K562 treated with DMSO at 1 percent for 12 hours (cell line): ENCODE results near the gene KRTAP29-1. TPM values are rescaled to one million over a fixed set of nuclear protein-coding genes. Genes with fewer than 3 reads are reported as not detected.

ENCODE experiments used
- total RNA-seq: library from RNA; unstranded; fragments of 300-600 nt; gene quantifications from 2 replicates; pipeline ENCODE4 v1.2.3, GENCODE V29; 2022; ENCODE audit not compliant: insufficient read depth

The KRTAP29-1 gene
- total RNA-seq = not detected in 2 replicates

GRCh38 chr17:41301916-41302901, at the start of gene KRTAP29-1:
TSS of gene KRTAP29-1 (minus strand) at chr17:41302851. CDS start at chr17:41302851, 0 bp downstream.

GRCh38 chr17:41350381-41350878, 47.8 kb upstream of the KRTAP29-1 start, which contains the start of gene KRT33A:
TSS of gene KRT33A (minus strand) at chr17:41350828. CDS start at chr17:41350767, 61 bp downstream.

DNA sequence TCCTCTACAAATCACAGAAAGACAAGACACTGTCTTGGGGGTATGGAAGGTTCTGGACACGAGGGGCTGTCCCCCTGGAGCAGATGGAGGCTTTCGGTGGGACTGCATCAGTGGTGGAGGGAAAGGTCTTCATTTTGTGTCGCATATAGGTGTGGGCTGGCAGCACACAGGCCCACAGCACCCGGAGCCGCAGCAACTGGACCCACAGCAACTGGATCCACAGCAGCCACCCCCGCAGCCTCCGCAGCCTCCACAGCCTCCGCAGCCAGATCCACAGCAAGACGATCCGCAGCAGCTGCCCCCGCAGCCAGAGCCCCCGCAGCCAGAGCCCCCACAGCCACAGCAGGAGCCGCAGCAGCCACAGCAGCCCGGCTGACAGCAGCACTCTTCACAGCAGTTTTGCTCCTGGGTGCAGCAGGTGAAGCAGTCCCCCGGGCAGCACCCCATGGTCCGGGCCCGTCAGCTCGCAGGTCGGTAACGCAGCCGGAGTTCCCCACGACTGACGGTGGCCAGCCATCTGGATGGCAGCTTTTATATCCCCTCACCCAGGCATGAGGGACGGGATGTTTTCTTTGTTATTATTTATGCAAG, 12.6 kb upstream of the KRTAP29-1 start, which contains the start of gene KRTAP17-1:
TSS of gene KRTAP17-1 (minus strand) at position 507 of the 591 bp plus-strand sequence. CDS start at position 447, 60 bp downstream.

DNA sequence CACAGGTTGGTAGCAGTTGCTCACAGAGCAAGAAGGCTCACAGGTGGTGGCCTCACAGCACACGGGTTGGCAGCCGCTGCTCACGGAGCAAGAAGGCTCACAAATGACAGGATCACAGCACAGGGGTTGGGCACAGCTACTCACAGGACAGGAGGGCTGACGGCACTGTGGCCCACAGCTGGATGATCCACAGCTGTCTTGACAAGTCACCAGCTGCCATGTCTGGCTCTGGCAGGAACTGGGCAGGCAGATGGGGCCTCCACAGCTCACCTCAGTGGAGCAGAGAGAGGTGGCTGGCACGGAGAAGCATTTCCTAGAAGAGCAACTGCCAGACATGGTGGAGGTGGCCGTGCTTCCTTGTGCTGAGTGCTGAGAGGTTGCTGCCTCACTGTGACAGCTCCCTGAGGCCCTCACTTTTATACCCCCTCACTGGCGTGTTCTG, 6.3 kb upstream of the KRTAP29-1 start, which contains the start of gene KRTAP16-1:
TSS of gene KRTAP16-1 (minus strand) at position 392 of the 442 bp plus-strand sequence. CDS start at position 336, 56 bp downstream.

DNA sequence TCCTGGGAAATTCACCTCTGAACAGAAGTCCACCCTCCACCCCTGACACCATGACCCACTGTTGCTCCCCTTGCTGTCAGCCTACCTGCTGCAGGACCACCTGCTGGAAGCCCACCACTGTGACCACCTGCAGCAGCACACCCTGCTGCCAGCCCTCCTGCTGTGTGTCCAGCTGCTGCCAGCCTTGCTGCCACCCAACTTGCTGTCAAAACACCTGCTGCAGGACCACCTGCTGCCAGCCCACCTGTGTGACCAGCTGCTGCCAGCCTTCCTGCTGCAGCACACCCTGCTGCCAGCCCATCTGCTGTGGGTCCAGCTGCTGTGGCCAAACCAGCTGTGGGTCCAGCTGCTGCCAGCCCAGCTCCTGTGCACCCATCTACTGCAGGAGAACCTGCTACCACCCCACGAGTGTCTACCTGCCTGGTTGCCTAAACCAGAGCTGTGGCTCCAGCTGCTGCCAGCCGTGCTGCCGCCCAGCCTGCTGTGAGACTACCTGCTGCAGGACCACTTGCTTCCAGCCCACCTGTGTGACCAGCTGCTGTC, 26.9 kb downstream of the KRTAP29-1 start, which contains the start of gene KRTAP9-7:
TSS of gene KRTAP9-7 (plus strand) at position 51 of the 543 bp plus-strand sequence. CDS start at position 51, 0 bp downstream.

DNA sequence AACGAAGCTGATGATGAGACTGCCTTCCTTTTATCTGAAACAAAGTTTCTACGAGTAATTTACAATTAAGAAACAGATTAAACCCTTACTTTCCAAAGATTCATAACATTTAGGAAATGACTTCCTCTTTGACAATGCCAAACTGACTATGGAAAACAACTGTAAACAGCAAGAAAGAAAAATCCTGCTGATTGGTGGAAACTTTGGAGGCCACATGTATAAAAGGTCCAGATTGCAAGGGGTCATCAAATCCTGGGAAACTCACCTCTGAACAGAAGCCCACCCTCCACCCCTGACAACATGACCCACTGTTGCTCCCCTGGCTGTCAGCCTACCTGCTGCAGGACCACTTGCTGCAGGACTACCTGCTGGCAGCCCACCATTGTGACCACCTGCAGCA, 37.6 kb downstream of the KRTAP29-1 start, which contains the start of gene KRTAP9-6:
TSS of gene KRTAP9-6 (plus strand) at position 301 of the 400 bp plus-strand sequence. CDS start at position 301, 0 bp downstream.

DNA sequence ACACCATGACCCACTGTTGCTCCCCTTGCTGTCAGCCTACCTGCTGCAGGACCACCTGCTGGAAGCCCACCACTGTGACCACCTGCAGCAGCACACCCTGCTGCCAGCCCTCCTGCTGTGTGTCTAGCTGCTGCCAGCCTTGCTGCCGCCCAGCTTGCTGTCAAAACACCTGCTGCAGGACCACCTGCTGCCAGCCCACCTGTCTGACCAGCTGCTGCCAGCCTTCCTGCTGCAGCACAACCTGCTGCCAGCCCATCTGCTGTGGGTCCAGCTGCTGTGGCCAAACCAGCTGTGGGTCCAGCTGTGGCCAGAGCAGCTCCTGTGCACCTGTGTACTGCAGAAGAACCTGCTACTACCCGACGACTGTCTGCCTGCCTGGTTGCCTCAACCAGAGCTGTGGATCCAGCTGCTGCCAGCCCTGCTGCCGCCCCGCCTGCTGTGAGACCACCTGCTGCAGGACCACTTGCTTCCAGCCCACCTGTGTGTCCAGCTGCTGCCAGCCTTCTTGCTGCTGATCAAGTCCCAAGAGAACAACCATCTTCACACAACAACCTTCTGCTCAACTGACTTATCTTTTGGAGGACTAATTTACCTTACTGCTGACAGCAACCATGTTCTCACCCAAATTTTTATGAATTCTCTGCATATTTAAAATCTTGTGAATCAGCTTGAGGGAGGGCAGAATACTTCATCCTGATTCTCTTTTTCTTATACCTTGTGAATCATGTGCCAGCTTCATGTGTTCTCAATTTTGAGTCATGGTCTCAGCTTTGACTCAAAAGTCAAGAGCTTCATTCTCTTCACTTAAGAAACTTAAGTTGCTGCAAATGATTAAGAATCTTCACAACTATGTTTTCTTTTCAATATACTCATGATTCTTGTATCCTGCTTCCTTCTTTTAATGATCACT, 47.0 kb downstream of the KRTAP29-1 start, which contains the start of gene KRTAP9-9:
TSS of gene KRTAP9-9 (plus strand) at position 4 of the 910 bp plus-strand sequence.

Other genes with a start within 250 kb of the KRTAP29-1 start
- not detected in 2 replicates for gene KRTAP2-2, start 247.6 kb downstream of the KRTAP29-1 start, total RNA-seq
- not detected in 2 replicates for gene KRTAP2-3, start 242.7 kb downstream of the KRTAP29-1 start, total RNA-seq
- not detected in 2 replicates for gene KRTAP2-4, start 237.0 kb downstream of the KRTAP29-1 start, total RNA-seq
- not detected in 2 replicates for gene KRTAP4-7, start 218.7 kb downstream of the KRTAP29-1 start, total RNA-seq
- not detected in 2 replicates for gene KRTAP4-8, start 204.7 kb downstream of the KRTAP29-1 start, total RNA-seq
- not detected in 2 replicates for gene KRTAP4-16, start 200.6 kb downstream of the KRTAP29-1 start, total RNA-seq
- gene KRTAP4-9, start 197.5 kb downstream of the KRTAP29-1 start, total RNA-seq = not detected in 2 replicates
- not detected in 2 replicates for gene KRTAP4-11, start 184.5 kb downstream of the KRTAP29-1 start, total RNA-seq
- gene KRTAP4-12, start 178.7 kb downstream of the KRTAP29-1 start, total RNA-seq = not detected in 2 replicates
- not detected in 2 replicates for gene KRTAP4-6, start 162.3 kb downstream of the KRTAP29-1 start, total RNA-seq
- not detected in 2 replicates for gene KRTAP4-5, start 153.0 kb downstream of the KRTAP29-1 start, total RNA-seq
- gene KRTAP4-4, start 142.1 kb downstream of the KRTAP29-1 start, total RNA-seq = not detected in 2 replicates
- gene KRTAP4-3, start 134.6 kb downstream of the KRTAP29-1 start, total RNA-seq = not detected in 2 replicates
- gene KRTAP4-2, start 124.6 kb downstream of the KRTAP29-1 start, total RNA-seq = not detected in 2 replicates
- gene KRTAP4-1, start 117.9 kb downstream of the KRTAP29-1 start, total RNA-seq = not detected in 2 replicates
- gene KRTAP9-1, start 113.0 kb downstream of the KRTAP29-1 start, total RNA-seq = not detected in 2 replicates
- gene KRTAP9-2, start 76.2 kb downstream of the KRTAP29-1 start, total RNA-seq = not detected in 2 replicates
- gene KRTAP9-3, start 70.4 kb downstream of the KRTAP29-1 start, total RNA-seq = not detected in 2 replicates
- not detected in 2 replicates for gene KRTAP9-8, start 64.9 kb downstream of the KRTAP29-1 start, total RNA-seq
- not detected in 2 replicates for gene KRTAP9-4, start 53.2 kb downstream of the KRTAP29-1 start, total RNA-seq
- gene KRTAP9-9, start 47.5 kb downstream of the KRTAP29-1 start, total RNA-seq = not detected in 2 replicates
- gene KRTAP9-6, start 37.5 kb downstream of the KRTAP29-1 start, total RNA-seq = not detected in 2 replicates
- gene KRTAP9-7, start 27.2 kb downstream of the KRTAP29-1 start, total RNA-seq = not detected in 2 replicates
- gene KRTAP16-1, start 6.5 kb upstream of the KRTAP29-1 start, total RNA-seq = not detected in 2 replicates
- not detected in 2 replicates for gene KRTAP17-1, start 12.9 kb upstream of the KRTAP29-1 start, total RNA-seq
- gene KRT33A, start 48.0 kb upstream of the KRTAP29-1 start, total RNA-seq = not detected in 2 replicates
- gene KRT33B, start 67.0 kb upstream of the KRTAP29-1 start, total RNA-seq = not detected in 2 replicates
- gene KRT34, start 79.5 kb upstream of the KRTAP29-1 start, total RNA-seq = not detected in 2 replicates
- gene KRT31, start 94.8 kb upstream of the KRTAP29-1 start, total RNA-seq = not detected in 2 replicates
- not detected in 2 replicates for gene KRT37, start 121.7 kb upstream of the KRTAP29-1 start, total RNA-seq
- not detected in 2 replicates for gene KRT38, start 138.1 kb upstream of the KRTAP29-1 start, total RNA-seq
- not detected in 2 replicates for gene KRT32, start 164.5 kb upstream of the KRTAP29-1 start, total RNA-seq
- gene KRT35, start 178.3 kb upstream of the KRTAP29-1 start, total RNA-seq = not detected in 2 replicates
- gene KRT36, start 187.1 kb upstream of the KRTAP29-1 start, total RNA-seq = not detected in 2 replicates
- gene KRT13, start 202.8 kb upstream of the KRTAP29-1 start, total RNA-seq = not detected in 2 replicates
- gene KRT15, start 216.0 kb upstream of the KRTAP29-1 start, total RNA-seq = 0.81 TPM in 1 of 2 replicates, not detected in the other
- gene KRT19, start 225.5 kb upstream of the KRTAP29-1 start, total RNA-seq = 152 and 220 TPM in 2 replicates